GM04504 (cell line): ENCODE measurements around the gene XRCC3.

Source experiments
- DNase-seq: peaks from one replicate; pipeline ENCODE4 v3.0.0-alpha.2; 2012; ENCODE audit warnings: low read depth

XRCC3 gene

GRCh38 chr14:103725739-103726395, 10.6 kb upstream of the XRCC3 start:
- no peak for DNase-seq

DNA sequence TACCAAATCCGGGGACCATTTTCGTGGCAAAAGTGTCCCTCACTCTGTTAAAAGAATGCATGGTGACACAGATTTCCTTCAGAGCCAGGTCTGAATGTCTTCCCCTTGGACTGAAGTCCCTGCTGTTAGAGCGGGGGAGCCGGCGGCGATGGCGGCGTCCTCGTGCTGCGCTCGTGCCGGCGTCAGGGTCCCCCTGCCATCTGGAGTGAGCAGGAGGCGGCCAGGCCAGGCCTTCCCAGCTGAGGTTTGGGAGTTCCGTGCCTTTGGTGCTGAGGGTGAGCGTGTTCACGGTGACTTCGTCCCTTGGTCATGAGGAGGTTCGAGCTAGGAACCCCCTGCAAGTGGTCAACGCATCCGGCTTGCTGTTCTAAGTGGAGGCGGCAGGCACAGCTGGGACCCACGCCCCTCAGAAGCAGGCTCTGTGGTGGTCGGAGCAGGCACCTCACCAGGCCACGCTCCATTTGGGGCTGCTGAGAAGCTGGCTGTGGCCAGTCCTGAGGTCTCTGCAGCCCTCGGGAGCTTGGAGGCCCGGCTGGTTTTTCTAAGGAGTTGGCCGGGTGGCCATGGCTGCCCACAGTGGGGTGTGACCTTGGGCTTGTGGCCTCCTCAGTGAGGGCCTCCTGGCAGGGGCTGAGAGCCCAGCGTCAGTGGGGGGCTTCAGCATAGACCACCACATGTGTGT, 9.9 kb upstream of the XRCC3 start:
- no peak for DNase-seq

- DNase-seq: no peak
Observed at GRCh38 chr14:103724116-103724515, 8.9 kb upstream of the XRCC3 start.

DNA sequence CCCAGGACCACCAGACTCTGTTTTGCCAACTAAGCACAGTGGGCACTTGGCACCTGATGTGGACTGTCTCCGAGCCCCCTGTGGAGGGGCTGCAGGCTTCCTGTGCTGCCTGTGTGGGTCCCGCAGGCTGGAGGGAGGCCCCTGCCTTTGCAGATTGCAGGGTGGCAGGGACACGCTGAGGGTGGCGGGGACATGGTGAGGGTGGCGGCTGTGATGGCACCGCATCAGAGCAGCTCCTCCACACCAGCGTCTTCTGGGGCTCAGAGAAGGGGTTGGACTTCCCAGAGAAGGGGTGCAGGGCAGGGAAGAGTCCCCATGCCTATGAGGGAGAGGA, 8.5 kb upstream of the XRCC3 start:
- DNase-seq: no peak

GRCh38 chr14:103721334-103722120, 6.3 kb upstream of the XRCC3 start:
- no peak for DNase-seq

DNA sequence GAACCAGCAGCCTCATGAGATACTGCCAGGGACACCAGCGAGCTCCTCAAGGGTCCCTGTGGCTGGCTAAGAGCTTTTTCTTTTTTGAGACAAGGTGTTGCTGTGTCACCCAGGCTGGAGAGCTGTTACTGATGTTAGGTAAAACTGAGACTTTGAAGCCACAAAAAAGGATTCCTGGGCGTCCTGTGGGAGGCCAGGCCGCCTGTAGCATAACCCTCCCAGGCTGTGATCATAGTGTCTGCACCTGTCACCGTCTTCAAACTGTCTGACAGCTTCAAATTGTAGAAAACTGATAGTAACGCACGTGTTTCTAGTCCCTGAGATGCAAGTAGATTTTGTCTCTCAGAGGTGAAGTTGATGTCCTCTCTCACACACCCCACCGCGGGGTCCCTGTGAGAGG, 4.5 kb upstream of the XRCC3 start:
- no peak for DNase-seq

GRCh38 chr14:103718572-103718971, 3.3 kb upstream of the XRCC3 start:
- DNase-seq: no peak

GRCh38 chr14:103716899-103717411, 1.7 kb upstream of the XRCC3 start:
- no peak for DNase-seq

- no peak for DNase-seq
Observed at GRCh38 chr14:103716091-103716801, 995 bp upstream of the XRCC3 start.

- no peak for DNase-seq
Observed at GRCh38 chr14:103714063-103714724, 1.1 kb downstream of the XRCC3 start.

- DNase-seq: no peak
Observed at GRCh38 chr14:103713304-103714062, 1.8 kb downstream of the XRCC3 start.

DNA sequence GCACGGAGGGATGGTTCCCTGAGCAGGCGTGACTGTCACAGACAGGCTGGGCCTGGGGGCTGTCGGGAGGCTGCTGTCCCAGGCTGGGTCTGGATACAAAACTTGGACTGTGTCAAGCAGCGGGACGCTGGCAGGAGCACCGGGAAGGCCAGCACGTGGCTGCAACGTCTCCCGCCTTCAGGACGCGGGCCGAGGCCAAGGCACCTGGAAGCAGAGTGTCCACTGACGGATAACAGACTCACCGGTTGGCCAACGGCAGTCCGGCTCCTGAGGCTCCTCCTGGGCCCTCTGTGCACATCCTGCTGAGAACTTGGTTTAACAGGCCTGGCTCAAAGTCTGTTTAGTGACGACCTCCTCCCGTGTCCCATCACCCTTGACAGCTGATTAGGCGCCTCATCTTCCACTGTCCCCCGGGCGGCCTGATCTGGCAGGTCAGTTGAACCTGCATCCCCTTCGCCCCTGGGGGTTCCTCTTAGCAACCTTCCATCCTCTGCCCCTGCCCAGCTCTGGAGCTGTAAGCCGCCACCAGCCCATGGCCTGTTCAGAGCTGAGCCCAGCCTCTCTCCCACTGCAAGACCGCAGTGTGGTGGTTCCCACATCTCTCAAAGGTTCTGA, 2.5 kb downstream of the XRCC3 start:
- no peak for DNase-seq

GRCh38 chr14:103711516-103712431, 3.5 kb downstream of the XRCC3 start:
- no peak for DNase-seq

DNA sequence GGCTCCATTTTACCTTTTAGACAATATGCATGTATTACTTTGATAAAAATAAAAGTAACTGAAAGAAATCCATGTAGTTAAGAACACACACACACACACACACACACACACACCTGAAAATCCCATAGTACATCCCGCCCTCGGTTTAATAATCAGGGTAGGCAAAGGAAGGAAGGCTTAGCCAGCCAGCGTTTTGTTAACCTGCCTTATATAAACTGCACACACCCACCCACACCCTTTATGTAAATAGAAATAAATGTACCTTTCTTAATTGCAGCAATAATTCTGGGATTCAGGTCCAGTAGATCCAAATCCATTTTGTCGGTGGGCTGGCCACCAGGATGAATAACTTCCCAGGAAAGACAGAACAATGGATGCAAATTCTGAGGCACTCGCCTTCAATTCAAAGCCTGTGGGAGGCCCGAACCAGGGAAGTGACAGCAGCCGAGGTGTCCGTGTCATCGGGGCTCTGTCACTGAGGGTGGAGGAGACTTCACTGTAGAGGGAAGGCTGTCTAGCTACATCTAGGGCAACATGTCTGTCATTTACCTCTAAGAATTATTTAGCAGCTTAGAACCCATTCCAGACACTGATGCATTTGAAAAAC, 4.4 kb downstream of the XRCC3 start:
- DNase-seq: no peak

GRCh38 chr14:103709814-103710213, 5.4 kb downstream of the XRCC3 start:
- no peak for DNase-seq

DNA sequence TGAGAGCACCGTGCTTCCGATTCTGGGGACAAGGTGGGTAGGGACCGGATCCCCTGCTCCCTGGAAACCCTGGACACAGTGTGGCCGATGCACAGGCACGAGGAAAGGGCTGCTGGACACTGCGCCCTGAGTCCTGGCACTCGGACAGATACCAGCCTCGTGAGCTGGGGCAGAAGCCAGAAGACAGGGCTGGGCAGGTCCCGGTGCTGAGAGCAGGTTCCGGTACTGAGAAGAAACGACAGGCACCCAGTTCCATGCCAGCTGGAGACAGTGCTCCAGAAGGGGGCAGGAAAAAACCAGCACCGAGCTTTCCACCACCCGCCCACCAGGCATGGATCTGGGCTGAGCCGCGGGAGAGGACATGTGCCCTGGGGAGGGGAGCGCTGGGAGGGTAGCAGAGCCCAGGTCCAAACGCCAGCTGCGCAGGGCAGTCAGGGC, 6.5 kb downstream of the XRCC3 start:
- no peak for DNase-seq

- no peak for DNase-seq
Observed at GRCh38 chr14:103707329-103708263, 7.7 kb downstream of the XRCC3 start.
